ENCODE measurements around the gene IRAK1.
A peak's percentile ranks its signal among the peaks of the same experiment; 100 is the strongest.

IRAK1 gene

GRCh38 chrX:153966841-153967535 lies 52.7 kb downstream of the IRAK1 start:
- H3K27ac ChIP-seq, result peak overlapping the region; percentile 97

DNA sequence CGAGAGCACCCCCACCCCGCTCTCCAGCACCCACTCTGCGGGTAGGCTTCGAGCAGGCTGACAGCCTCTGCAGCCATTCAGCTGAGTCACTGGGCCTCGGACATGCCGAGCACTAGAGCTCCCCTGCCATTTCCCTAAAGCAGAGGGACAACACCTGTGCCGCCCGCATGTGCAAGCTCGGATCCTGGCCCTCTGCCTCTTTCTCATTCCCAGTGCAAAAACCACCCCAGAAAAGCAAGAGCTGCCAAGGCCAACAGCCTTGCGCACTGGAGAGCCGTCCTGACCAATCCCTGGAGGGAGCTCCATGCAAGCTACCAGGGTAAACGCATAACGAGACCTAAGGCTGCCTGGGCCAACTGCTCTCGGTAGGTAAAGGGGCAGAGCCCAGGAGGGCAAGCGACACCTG lies 53.4 kb downstream of the IRAK1 start:
- TF ChIP-seq, protein P1, sequence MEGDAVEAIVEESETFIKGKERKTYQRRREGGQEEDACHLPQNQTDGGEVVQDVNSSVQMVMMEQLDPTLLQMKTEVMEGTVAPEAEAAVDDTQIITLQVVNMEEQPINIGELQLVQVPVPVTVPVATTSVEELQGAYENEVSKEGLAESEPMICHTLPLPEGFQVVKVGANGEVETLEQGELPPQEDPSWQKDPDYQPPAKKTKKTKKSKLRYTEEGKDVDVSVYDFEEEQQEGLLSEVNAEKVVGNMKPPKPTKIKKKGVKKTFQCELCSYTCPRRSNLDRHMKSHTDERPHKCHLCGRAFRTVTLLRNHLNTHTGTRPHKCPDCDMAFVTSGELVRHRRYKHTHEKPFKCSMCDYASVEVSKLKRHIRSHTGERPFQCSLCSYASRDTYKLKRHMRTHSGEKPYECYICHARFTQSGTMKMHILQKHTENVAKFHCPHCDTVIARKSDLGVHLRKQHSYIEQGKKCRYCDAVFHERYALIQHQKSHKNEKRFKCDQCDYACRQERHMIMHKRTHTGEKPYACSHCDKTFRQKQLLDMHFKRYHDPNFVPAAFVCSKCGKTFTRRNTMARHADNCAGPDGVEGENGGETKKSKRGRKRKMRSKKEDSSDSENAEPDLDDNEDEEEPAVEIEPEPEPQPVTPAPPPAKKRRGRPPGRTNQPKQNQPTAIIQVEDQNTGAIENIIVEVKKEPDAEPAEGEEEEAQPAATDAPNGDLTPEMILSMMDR (conservative IDR thresholded peaks at IDR 0.05; ENCODE audit: low read depth), result no peak
- POLR2A ChIA-PET (ENCODE audit: low non-redundant PET), result no interaction called here
- H3K27ac ChIP-seq, result peak overlapping the region; percentile 97
- CTCF ChIA-PET, result no interaction called here
- no peak for DNase-seq (ENCODE audit: low spot score)

More at GRCh38 chrX:153966841-153967535, 52.7 kb downstream of the IRAK1 start:
- TF ChIP-seq, protein P1 (conservative IDR thresholded peaks at IDR 0.05; ENCODE audit: low read depth), result no peak
- ChIA-PET POLR2A (ENCODE audit: low non-redundant PET) (interaction anchor here (0.7 kb wide), 1 partner anchor 39 kb away, joined by 4 read pairs; no protein-coding TSS in a partner anchor), CTCF (no interaction called here)
- DNase-seq (ENCODE audit: low spot score), result no peak

GRCh38 chrX:153965406-153965805 lies 54.3 kb downstream of the IRAK1 start:
- CTCF ChIA-PET, result no interaction called here
- TF ChIP-seq, protein P1 (conservative IDR thresholded peaks at IDR 0.05; ENCODE audit: low read depth), result no peak
- H3K27ac ChIP-seq, result peak overlapping the region; percentile 97; the same call in 1 of the 2 replicates
- POLR2A ChIA-PET (ENCODE audit: low non-redundant PET), result no interaction called here
- DNase-seq (ENCODE audit: low spot score), result no peak

DNA sequence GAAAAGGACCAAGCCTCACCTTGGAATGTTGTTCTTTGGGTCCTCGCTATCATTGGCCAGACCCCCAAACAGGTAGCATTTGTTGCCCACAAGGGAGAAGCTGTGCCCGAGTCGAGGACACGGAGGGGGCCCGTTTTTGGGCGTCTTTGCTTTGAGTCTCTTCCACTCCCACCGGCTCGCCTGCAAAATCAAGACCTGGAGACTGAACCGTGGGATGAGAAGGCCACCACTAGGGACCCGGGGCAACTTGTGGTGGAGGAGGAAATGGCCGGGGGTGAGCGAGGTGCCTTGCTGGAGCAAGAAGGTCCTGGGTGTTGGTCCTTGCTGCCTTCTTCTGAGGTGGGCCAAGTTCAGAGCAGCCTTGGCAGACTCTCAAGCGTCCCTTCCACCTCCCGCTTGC lies 55.6 kb downstream of the IRAK1 start:
- ChIA-PET CTCF (no interaction called here), POLR2A (ENCODE audit: low non-redundant PET) (no interaction called here)
- DNase-seq (ENCODE audit: low spot score), result no peak
- H3K27ac ChIP-seq, result no peak overlapping the region
- TF ChIP-seq, protein P1 (conservative IDR thresholded peaks at IDR 0.05; ENCODE audit: low read depth), result no peak

DNA sequence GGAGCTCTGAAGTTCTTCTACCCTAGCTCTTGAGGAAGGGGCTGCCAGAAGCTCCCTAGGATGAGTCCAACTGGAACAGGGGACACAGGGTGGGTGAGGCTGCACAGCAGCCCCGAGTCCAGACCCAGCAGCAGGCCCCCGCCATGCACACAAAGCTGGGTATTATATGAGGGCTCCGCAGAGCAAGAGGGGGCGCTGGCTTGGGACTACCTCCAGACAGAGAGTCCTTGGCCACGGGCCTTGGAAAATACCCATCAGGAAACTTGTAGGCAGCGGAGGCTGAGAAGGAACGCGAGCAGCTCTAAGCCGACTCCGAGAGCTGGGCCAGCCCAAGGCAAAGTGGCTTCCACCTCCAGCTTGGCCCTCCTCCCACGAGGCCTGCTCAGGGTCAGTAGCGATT lies 56.2 kb downstream of the IRAK1 start:
- ChIA-PET POLR2A (ENCODE audit: low non-redundant PET) (no interaction called here), CTCF (no interaction called here)
- TF ChIP-seq, protein P1 (conservative IDR thresholded peaks at IDR 0.05; ENCODE audit: low read depth), result no peak
- no peak for DNase-seq (ENCODE audit: low spot score)
- no peak overlapping the region; the same call in 1 of the 2 replicates for H3K27ac ChIP-seq

- H3K27ac ChIP-seq, result no peak overlapping the region; the same call in 1 of the 2 replicates
- ChIA-PET POLR2A (ENCODE audit: low non-redundant PET) (no interaction called here), CTCF (interaction anchor here (0.7 kb wide), 1 partner anchor 197 kb away, joined by 3 read pairs; the partner anchor contains the start of gene PLXNB3)
- DNase-seq (ENCODE audit: low spot score), result no peak
- TF ChIP-seq, protein P1 (conservative IDR thresholded peaks at IDR 0.05; ENCODE audit: low read depth), result no peak
Observed at GRCh38 chrX:153961292-153961691, 58.4 kb downstream of the IRAK1 start.

Measured in RWPE1 (cell line).